Measurements from ENCODE around the gene RABEP1.

RABEP1 gene

GRCh38 chr17:5309851-5310250, 27.8 kb downstream of the RABEP1 start:
- no peak overlapping the region for H2AFZ ChIP-seq
- no peaks in the 10 kb centered on the region for H3K36me3 ChIP-seq (ENCODE audit: control insufficient read depth, insufficient read depth, low read length)
- H3K27ac ChIP-seq, result no peak overlapping the region
- no peaks in the 10 kb centered on the region for H3K27me3 ChIP-seq (ENCODE audit: control insufficient read depth, insufficient read depth, low read length)
- H3K9me3 ChIP-seq (ENCODE audit: control insufficient read depth, low read length), result no peaks in the 10 kb centered on the region
- peaks cover 3% of the 10 kb centered on the region for H3K79me2 ChIP-seq
- H3K4me2 ChIP-seq (ENCODE audit: low read length), result no peak overlapping the region
- TF ChIP-seq CTCF (IDR thresholded peaks at IDR 0.05), result no peak
- no peak overlapping the region for H3K9ac ChIP-seq
- H3K4me1 ChIP-seq, result no peaks in the 10 kb centered on the region
- H3K4me3 ChIP-seq (ENCODE audit: low read depth, low read length), result no peak overlapping the region

GRCh38 chr17:5325851-5326250, 43.8 kb downstream of the RABEP1 start:
- Histone ChIP-seq H3K4me3 (ENCODE audit: low read depth, low read length) (no peak overlapping the region), H3K9ac (no peak overlapping the region), H3K27me3 (ENCODE audit: control insufficient read depth, insufficient read depth, low read length) (no peaks in the 10 kb centered on the region), H3K36me3 (ENCODE audit: control insufficient read depth, insufficient read depth, low read length) (no peaks in the 10 kb centered on the region), H3K4me1 (no peaks in the 10 kb centered on the region), H3K4me2 (ENCODE audit: low read length) (no peak overlapping the region), H3K9me3 (ENCODE audit: control insufficient read depth, low read length) (no peaks in the 10 kb centered on the region), H2AFZ (no peak overlapping the region), H3K79me2 (peaks cover 41% of the 10 kb centered on the region), H3K27ac (no peak overlapping the region)
- no peak for TF ChIP-seq CTCF (IDR thresholded peaks at IDR 0.05)

GRCh38 chr17:5329784-5330557, 47.9 kb downstream of the RABEP1 start:
- Histone ChIP-seq H3K4me2 (ENCODE audit: low read length) (no peak overlapping the region), H3K79me2 (peaks cover 18% of the 10 kb centered on the region), H3K36me3 (ENCODE audit: control insufficient read depth, insufficient read depth, low read length) (no peaks in the 10 kb centered on the region), H3K4me3 (ENCODE audit: low read depth, low read length) (no peak overlapping the region), H3K27ac (no peak overlapping the region), H3K27me3 (ENCODE audit: control insufficient read depth, insufficient read depth, low read length) (no peaks in the 10 kb centered on the region), H2AFZ (no peak overlapping the region), H3K9me3 (ENCODE audit: control insufficient read depth, low read length) (no peaks in the 10 kb centered on the region), H3K4me1 (no peaks in the 10 kb centered on the region), H3K9ac (no peak overlapping the region)
- TF ChIP-seq CTCF (IDR thresholded peaks at IDR 0.05), result no peak

GRCh38 chr17:5330981-5331380, 48.9 kb downstream of the RABEP1 start:
- peaks cover 14% of the 10 kb centered on the region for H3K79me2 ChIP-seq
- TF ChIP-seq CTCF (IDR thresholded peaks at IDR 0.05), result no peak
- H3K9ac ChIP-seq, result no peak overlapping the region

GRCh38 chr17:5331506-5331905, 49.4 kb downstream of the RABEP1 start:
- Histone ChIP-seq H3K9ac (no peak overlapping the region), H3K4me1 (no peaks in the 10 kb centered on the region), H3K4me2 (ENCODE audit: low read length) (no peak overlapping the region), H3K36me3 (ENCODE audit: control insufficient read depth, insufficient read depth, low read length) (peaks cover 2% of the 10 kb centered on the region), H2AFZ (no peak overlapping the region), H3K79me2 (peaks cover 9% of the 10 kb centered on the region), H3K27ac (no peak overlapping the region), H3K4me3 (ENCODE audit: low read depth, low read length) (no peak overlapping the region), H3K9me3 (ENCODE audit: control insufficient read depth, low read length) (no peaks in the 10 kb centered on the region), H3K27me3 (ENCODE audit: control insufficient read depth, insufficient read depth, low read length) (no peaks in the 10 kb centered on the region)
- no peak for TF ChIP-seq CTCF (IDR thresholded peaks at IDR 0.05)

More at GRCh38 chr17:5330981-5331380, 48.9 kb downstream of the RABEP1 start:
- H3K4me2 ChIP-seq (ENCODE audit: low read length), result no peak overlapping the region
- H2AFZ ChIP-seq, result no peak overlapping the region
- no peaks in the 10 kb centered on the region for H3K4me1 ChIP-seq
- no peaks in the 10 kb centered on the region for H3K27me3 ChIP-seq (ENCODE audit: control insufficient read depth, insufficient read depth, low read length)
- H3K4me3 ChIP-seq (ENCODE audit: low read depth, low read length), result no peak overlapping the region
- H3K36me3 ChIP-seq (ENCODE audit: control insufficient read depth, insufficient read depth, low read length), result no peaks in the 10 kb centered on the region
- no peak overlapping the region for H3K27ac ChIP-seq
- H3K9me3 ChIP-seq (ENCODE audit: control insufficient read depth, low read length), result no peaks in the 10 kb centered on the region
